GM12878 (cell line): ENCODE results near the gene ABCC1.

Experiments used
- BCL11A ChIP-seq: IDR thresholded peaks from 2 replicates; pipeline ENCODE4 v1.6.1; 2011; ENCODE audit warnings: low read depth, low read length
- HDGF ChIP-seq: fragments of 450-650 bp; IDR thresholded peaks from 2 replicates; pipeline ENCODE4 v1.6.1; 2016; ENCODE audit warnings: antibody characterized with exemption
- MAX ChIP-seq: IDR thresholded peaks from 2 replicates; pipeline ENCODE4 v1.6.1; 2012; ENCODE audit warnings: low read depth, low read length, improper control_type of control experiment
- POLR2A ChIP-seq: IDR thresholded peaks from 2 replicates; pipeline ENCODE4 v1.6.1; 2011; ENCODE audit warnings: low read depth, mild to moderate bottlenecking, low read length
- RFX5 ChIP-seq: IDR thresholded peaks from 2 replicates; pipeline ENCODE4 v1.6.1; 2011; ENCODE audit warnings: low read depth, low read length, improper control_type of control experiment
- STAT3 ChIP-seq: IDR thresholded peaks from 2 replicates; pipeline ENCODE4 v1.6.1; 2011; ENCODE audit warnings: low read depth, low read length, improper control_type of control experiment
- ZNF384 ChIP-seq: IDR thresholded peaks from 2 replicates; pipeline ENCODE4 v1.6.1; 2012; ENCODE audit warnings: low read depth, mild to moderate bottlenecking, low read length, improper control_type of control experiment, borderline replicate concordance
- TF ChIP-seq, protein P1 (sequence below), 3 experiments: IDR thresholded peaks in 2 of 3; conservative IDR thresholded peaks in 1 of 3; 2 replicates each; pipeline ENCODE4 v1.5.1; 2011; ENCODE audit warnings: low read depth in 3 of 3, low read length in 3 of 3, mild to moderate bottlenecking in 3 of 3, control low read depth in 2 of 3, moderate library complexity in 2 of 3, inconsistent platforms in 1 of 3, mixed read lengths in 1 of 3; ENCODE audit not compliant: control insufficient read depth in 2 of 3, insufficient read depth in 1 of 3; ENCODE audit errors: extremely low read depth in 1 of 3
- TF ChIP-seq, protein P2 (sequence below): fragments of 450-650 bp; IDR thresholded peaks from 2 replicates; pipeline ENCODE4 v1.6.1; 2017; ENCODE audit warnings: mild to moderate bottlenecking

DNA sequence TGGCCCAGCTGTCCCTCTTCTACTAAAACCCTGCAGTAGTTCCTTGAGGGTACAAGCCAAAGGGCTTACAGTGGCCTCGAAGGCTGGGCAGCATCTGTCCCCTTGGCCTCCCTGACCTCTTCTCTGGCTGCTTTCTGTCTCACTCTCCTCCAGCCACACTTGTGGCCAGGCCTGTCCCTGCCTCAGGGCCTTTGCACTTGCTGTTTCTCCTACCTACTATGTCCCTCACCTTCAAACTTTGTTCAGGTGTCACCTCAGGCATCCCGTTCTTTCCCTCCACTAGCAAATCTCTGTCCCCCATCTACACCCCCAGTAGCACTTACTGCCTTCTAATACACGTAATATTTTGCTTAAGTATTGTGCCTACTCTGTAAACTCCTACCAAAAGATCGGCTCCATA lies 6.0 kb downstream of the ABCC1 start:
- TF ChIP-seq POLR2A (no peak), ZNF384 (no peak), MAX (no peak), STAT3 (no peak), BCL11A (no peak), RFX5 (no peak), HDGF (no peak)
- TF ChIP-seq, protein P1, sequence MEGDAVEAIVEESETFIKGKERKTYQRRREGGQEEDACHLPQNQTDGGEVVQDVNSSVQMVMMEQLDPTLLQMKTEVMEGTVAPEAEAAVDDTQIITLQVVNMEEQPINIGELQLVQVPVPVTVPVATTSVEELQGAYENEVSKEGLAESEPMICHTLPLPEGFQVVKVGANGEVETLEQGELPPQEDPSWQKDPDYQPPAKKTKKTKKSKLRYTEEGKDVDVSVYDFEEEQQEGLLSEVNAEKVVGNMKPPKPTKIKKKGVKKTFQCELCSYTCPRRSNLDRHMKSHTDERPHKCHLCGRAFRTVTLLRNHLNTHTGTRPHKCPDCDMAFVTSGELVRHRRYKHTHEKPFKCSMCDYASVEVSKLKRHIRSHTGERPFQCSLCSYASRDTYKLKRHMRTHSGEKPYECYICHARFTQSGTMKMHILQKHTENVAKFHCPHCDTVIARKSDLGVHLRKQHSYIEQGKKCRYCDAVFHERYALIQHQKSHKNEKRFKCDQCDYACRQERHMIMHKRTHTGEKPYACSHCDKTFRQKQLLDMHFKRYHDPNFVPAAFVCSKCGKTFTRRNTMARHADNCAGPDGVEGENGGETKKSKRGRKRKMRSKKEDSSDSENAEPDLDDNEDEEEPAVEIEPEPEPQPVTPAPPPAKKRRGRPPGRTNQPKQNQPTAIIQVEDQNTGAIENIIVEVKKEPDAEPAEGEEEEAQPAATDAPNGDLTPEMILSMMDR (IDR thresholded peaks at IDR 0.05 in 2 of 3, conservative IDR thresholded peaks at IDR 0.05 in 1 of 3; ENCODE audit: control insufficient read depth in 2 of 3, extremely low read depth in 1 of 3, insufficient read depth in 1 of 3, low read depth in 3 of 3, low read length in 3 of 3): no peak
- TF ChIP-seq, protein P2, sequence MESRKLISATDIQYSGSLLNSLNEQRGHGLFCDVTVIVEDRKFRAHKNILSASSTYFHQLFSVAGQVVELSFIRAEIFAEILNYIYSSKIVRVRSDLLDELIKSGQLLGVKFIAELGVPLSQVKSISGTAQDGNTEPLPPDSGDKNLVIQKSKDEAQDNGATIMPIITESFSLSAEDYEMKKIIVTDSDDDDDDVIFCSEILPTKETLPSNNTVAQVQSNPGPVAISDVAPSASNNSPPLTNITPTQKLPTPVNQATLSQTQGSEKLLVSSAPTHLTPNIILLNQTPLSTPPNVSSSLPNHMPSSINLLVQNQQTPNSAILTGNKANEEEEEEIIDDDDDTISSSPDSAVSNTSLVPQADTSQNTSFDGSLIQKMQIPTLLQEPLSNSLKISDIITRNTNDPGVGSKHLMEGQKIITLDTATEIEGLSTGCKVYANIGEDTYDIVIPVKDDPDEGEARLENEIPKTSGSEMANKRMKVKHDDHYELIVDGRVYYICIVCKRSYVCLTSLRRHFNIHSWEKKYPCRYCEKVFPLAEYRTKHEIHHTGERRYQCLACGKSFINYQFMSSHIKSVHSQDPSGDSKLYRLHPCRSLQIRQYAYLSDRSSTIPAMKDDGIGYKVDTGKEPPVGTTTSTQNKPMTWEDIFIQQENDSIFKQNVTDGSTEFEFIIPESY: no peak
